GM13977 (cell line): ENCODE results near the gene KCNC1.

Experiments used
- DNase-seq: peaks from one replicate; pipeline ENCODE4 v3.0.0; 2012; ENCODE audit warnings: low spot score
- CTCF ChIP-seq: IDR thresholded peaks from 2 replicates; pipeline ENCODE4 v1.5.1; 2012; ENCODE audit warnings: mild to moderate bottlenecking, control low read depth; ENCODE audit not compliant: insufficient read depth; ENCODE audit errors: extremely low read depth, missing control alignments
- in situ Hi-C: fragments of 300-500 bp; cut with MboI; formaldehyde crosslinking; loops from one replicate; pipeline ENCODE4 v1.12.0; 2022; ENCODE audit warnings: low sequenced_read_pairs, low pct_unique_long_range_greater_than_20kb, mixed read lengths, inconsistent platforms; ENCODE audit not compliant: unreplicated experiment

Gene KCNC1

GRCh38 chr11:17699147-17700114, 35.1 kb upstream of the KCNC1 start:
- DNase-seq, result no peak
- in situ Hi-C loops, result no loop called here
- TF ChIP-seq CTCF, result no peak

GRCh38 chr11:17700991-17701390, 33.6 kb upstream of the KCNC1 start:
- no peak for DNase-seq
- in situ Hi-C loops, result no loop called here
- TF ChIP-seq CTCF, result no peak

- in situ Hi-C loops, result no loop called here
- no peak for DNase-seq
- no peak for TF ChIP-seq CTCF
Measured at GRCh38 chr11:17702876-17703275, 31.7 kb upstream of the KCNC1 start.

- TF ChIP-seq CTCF, result no peak
- DNase-seq, result no peak
- in situ Hi-C loops, result no loop called here
Measured at GRCh38 chr11:17703951-17704350, 30.6 kb upstream of the KCNC1 start.

- no peak for TF ChIP-seq CTCF
- in situ Hi-C loops, result no loop called here
Measured at GRCh38 chr11:17707830-17708229, 26.8 kb upstream of the KCNC1 start.

GRCh38 chr11:17711836-17712235, 22.7 kb upstream of the KCNC1 start:
- in situ Hi-C loops, result no loop called here
- DNase-seq, result no peak
- TF ChIP-seq CTCF, result no peak

More at GRCh38 chr11:17707830-17708229, 26.8 kb upstream of the KCNC1 start:
- DNase-seq, result no peak
